Right lobe of liver (tissue), 6 donors: Measurements from ENCODE around the gene WDFY2. TPM values are rescaled to one million over a fixed set of nuclear protein-coding genes. Genes with fewer than 3 reads are reported as not detected.

Source experiments
- ATAC-seq, 4 donors: fragments of 200-7000 bp; cut with Tn5 transposase; one replicate each; pipeline ENCODE4 v1.9.1; 2020; ENCODE audit warnings: mild to moderate bottlenecking in 4 of 4, moderate library complexity in 4 of 4
- DNase-seq, 3 donors: peaks; one replicate each; pipeline ENCODE4 v3.0.0-alpha.2; 2020
- H3K27ac ChIP-seq, 3 donors: fragments of 200-600 bp; one replicate each; pipeline ENCODE4 v1.8.0; 2022
- H3K27me3 ChIP-seq, 2 donors: fragments of 200-600 bp; one replicate each; pipeline ENCODE4 v1.8.0; 2022
- H3K36me3 ChIP-seq, 4 donors: fragments of 200-600 bp; sonication (generic) in 1 of 4; one replicate each; pipeline versions ENCODE4 v1.5.1 to v1.8.0; 2017 to 2022; ENCODE audit warnings: control low read depth in 1 of 4
- H3K4me1 ChIP-seq, 4 donors: fragments of 200-600 bp; sonication (generic) in 1 of 4; one replicate each; pipeline versions ENCODE4 v1.5.1 to v1.8.0; 2017 to 2022; ENCODE audit warnings: control low read depth in 1 of 4
- H3K4me3 ChIP-seq, 3 donors: fragments of 200-600 bp; one replicate each; pipeline ENCODE4 v1.8.0; 2022
- H3K9me3 ChIP-seq, 4 donors: fragments of 200-600 bp; sonication (generic) in 1 of 4; one replicate each; pipeline versions ENCODE4 v1.5.1 to v1.8.0; 2017 to 2022; ENCODE audit warnings: control low read depth in 1 of 4
- POLR2A ChIP-seq: fragments of 450-650 bp; IDR thresholded peaks from one replicate; pipeline ENCODE4 v1.6.1; 2017; ENCODE audit warnings: antibody characterized with exemption, mild to moderate bottlenecking
- WGBS: methylation state at CpG from one replicate; pipeline ENCODE4 v1.1.6; 2018; ENCODE audit warnings: low coverage, low lambda C conversion rate; ENCODE audit not compliant: insufficient coverage; ENCODE audit errors: missing lambda C conversion rate; 5-methylcytosine and 5-hydroxymethylcytosine counted together
- intact Hi-C, 2 donors: fragments of 100-400 bp; cut with DNase I; formaldehyde crosslinking; loops; one replicate each; pipeline versions ENCODE4 v1.11.2 to v1.14.1; 2022
- total RNA-seq, 6 experiments: library from RNA; depleted of rRNA in 2 of 6; stranded (reverse); fragments of >200 nt in 2 of 6; fragmentation: NEBNext Ultra II Directional in 3 of 6; extraction: Animal tissue kit (Norgen Biotek cat#: 25700) in 3 of 6; gene quantifications; one replicate each; pipeline versions ENCODE4 v1.1.0 to v1.2.4, GENCODE V29; 2016 to 2023
- TF ChIP-seq, protein P1 (sequence below), 4 donors: fragments of 200-600 bp in 3 of 4; fragments of 450-650 bp in 1 of 4; IDR thresholded peaks; one replicate each; pipeline versions ENCODE4 v1.5.1 to v1.8.0; 2016 to 2022; ENCODE audit warnings: antibody characterized with exemption in 4 of 4, mild to moderate bottlenecking in 2 of 4
- donor health status: DM: no; HTN: yes; CAD: no.
- donor health status: DM: no; HTN: no; CAD: no.
- donor health status: DM: no; HTN: no; CAD: no.
- donor health status: DM: no; HTN: yes; CAD: no.
- donor health status: DM: no; HTN: yes; CAD: no.

The WDFY2 gene
- total RNA-seq, 6 experiments from 2014 or later: 4.5 to 12.0 (median 7.3) TPM

DNA sequence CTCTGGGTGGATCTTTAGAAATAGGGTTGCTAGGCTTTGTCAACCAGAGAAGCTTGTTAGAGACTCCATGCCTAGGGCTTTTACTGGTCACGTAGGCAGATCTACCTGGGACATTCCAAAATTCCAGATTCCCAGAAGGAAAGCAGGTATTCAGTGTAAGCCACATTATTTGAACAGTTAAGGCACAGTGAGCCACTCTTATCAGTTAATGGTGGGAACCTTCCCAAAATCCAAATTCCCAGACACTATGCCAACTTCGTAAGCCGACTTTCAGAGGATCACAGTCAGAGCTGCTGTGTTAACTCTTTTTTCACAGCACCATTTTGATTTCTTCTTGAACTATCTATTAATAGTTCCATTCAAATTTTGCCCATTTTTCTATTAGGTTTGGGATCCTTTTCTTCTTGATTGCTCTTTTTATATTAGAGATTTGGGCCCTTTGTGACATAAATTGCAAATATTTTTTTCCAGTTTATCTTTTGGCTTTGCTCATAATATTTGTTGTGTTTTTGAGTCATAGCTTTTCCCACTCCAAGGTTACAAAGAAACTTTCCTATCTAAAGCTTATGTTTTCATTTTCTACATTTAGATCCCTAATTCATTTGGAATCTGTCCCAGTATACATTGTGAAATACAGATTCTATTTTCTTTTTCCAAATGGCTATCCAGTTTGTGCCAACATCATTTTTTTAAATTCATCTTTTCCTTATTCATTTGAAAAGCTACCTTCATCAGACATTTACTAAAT, 142.4 kb downstream of the WDFY2 start:
- Histone ChIP-seq H3K36me3 (no peaks in the 10 kb centered on the region), H3K4me1 (peaks cover 0 to 40% (median 14%) of the 10 kb centered on the region in 4 donors), H3K27ac (peak overlapping the region in 2 of 3 donors; percentile 65 to 78), H3K4me3 (no peak overlapping the region), H3K27me3 (no peaks in the 10 kb centered on the region), H3K9me3 (no peaks in the 10 kb centered on the region)
- WGBS: 16% methylated on average over 3 of the region's 3 CpGs
- no peak for DNase-seq
- intact Hi-C loops: no loop called here
- ATAC-seq: peak; percentile 64 to 83 (median 77)
- no peak for TF ChIP-seq POLR2A
- TF ChIP-seq, protein P1, sequence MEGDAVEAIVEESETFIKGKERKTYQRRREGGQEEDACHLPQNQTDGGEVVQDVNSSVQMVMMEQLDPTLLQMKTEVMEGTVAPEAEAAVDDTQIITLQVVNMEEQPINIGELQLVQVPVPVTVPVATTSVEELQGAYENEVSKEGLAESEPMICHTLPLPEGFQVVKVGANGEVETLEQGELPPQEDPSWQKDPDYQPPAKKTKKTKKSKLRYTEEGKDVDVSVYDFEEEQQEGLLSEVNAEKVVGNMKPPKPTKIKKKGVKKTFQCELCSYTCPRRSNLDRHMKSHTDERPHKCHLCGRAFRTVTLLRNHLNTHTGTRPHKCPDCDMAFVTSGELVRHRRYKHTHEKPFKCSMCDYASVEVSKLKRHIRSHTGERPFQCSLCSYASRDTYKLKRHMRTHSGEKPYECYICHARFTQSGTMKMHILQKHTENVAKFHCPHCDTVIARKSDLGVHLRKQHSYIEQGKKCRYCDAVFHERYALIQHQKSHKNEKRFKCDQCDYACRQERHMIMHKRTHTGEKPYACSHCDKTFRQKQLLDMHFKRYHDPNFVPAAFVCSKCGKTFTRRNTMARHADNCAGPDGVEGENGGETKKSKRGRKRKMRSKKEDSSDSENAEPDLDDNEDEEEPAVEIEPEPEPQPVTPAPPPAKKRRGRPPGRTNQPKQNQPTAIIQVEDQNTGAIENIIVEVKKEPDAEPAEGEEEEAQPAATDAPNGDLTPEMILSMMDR (IDR thresholded peaks at IDR 0.05): no peak

- ATAC-seq: peak; percentile 46 to 56 (median 53)
- intact Hi-C loops: no loop called here
These were observed 143.5 kb downstream of the WDFY2 start for GRCh38 chr13:51727634-51728274.

DNA sequence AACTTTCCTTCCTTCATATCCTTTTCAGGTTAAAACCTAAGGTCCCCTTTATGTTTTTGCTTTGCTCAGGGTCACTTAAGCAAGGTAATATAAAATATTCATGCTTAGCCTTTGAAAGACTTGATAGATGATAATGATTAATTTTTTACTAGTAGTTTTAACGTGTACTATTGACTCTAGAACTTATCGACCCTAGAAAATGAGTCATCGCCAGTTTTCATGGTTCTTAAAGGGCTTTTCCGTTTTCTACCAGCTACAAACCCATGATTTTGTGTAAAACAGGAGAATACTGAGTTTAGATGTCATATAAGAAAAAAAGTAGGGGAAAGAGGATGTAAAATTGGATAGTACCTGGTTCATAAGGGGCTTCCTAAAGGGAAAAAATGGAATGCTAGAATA, 144.0 kb downstream of the WDFY2 start:
- ATAC-seq: peak in 3 of 4 donors; percentile 1 to 48 (median 11)
- intact Hi-C loops: no loop called here
- 18% methylated on average over 4 of the region's 4 CpGs for WGBS

More at GRCh38 chr13:51727634-51728274, 143.5 kb downstream of the WDFY2 start:
- Histone ChIP-seq H3K27me3 (no peaks in the 10 kb centered on the region), H3K4me1 (peaks cover 0 to 46% (median 17%) of the 10 kb centered on the region in 4 donors), H3K27ac (peak overlapping the region; percentile 53 to 78 (median 65)), H3K36me3 (no peaks in the 10 kb centered on the region), H3K4me3 (peak overlapping the region in 1 of 3 donors; percentile 4), H3K9me3 (no peaks in the 10 kb centered on the region)
- 24% methylated on average over 8 of the region's 8 CpGs for WGBS
- TF ChIP-seq, protein P1 (IDR thresholded peaks at IDR 0.05): no peak
- no peak for TF ChIP-seq POLR2A
- DNase-seq: no peak

GRCh38 chr13:51728972-51729371, 144.7 kb downstream of the WDFY2 start:
- ATAC-seq (no peak), DNase-seq (no peak)
- Histone ChIP-seq H3K27me3 (no peaks in the 10 kb centered on the region), H3K9me3 (no peaks in the 10 kb centered on the region), H3K4me1 (peaks cover 0 to 52% (median 17%) of the 10 kb centered on the region in 4 donors), H3K27ac (peak overlapping the region; percentile 53 to 78 (median 65)), H3K36me3 (no peaks in the 10 kb centered on the region), H3K4me3 (no peak overlapping the region)
- WGBS: 89% methylated on average over 10 of the region's 10 CpGs
- TF ChIP-seq POLR2A: no peak
- TF ChIP-seq, protein P1 (IDR thresholded peaks at IDR 0.05): no peak
- intact Hi-C loops: no loop called here

More for the DNA sequence above, 144.0 kb downstream of the WDFY2 start:
- no peaks in the 10 kb centered on the region for H3K27me3 ChIP-seq
- peak overlapping the region in 1 of 3 donors; percentile 4 for H3K4me3 ChIP-seq
- H3K9me3 ChIP-seq: no peaks in the 10 kb centered on the region
- DNase-seq: no peak
- no peaks in the 10 kb centered on the region for H3K36me3 ChIP-seq
- peak overlapping the region; percentile 53 to 78 (median 65) for H3K27ac ChIP-seq
- H3K4me1 ChIP-seq: peaks cover 0 to 46% (median 17%) of the 10 kb centered on the region in 4 donors
- no peak for TF ChIP-seq POLR2A
- TF ChIP-seq, protein P1 (IDR thresholded peaks at IDR 0.05): no peak
